Measurements from ENCODE around the gene EHMT1.

The EHMT1 gene

DNA sequence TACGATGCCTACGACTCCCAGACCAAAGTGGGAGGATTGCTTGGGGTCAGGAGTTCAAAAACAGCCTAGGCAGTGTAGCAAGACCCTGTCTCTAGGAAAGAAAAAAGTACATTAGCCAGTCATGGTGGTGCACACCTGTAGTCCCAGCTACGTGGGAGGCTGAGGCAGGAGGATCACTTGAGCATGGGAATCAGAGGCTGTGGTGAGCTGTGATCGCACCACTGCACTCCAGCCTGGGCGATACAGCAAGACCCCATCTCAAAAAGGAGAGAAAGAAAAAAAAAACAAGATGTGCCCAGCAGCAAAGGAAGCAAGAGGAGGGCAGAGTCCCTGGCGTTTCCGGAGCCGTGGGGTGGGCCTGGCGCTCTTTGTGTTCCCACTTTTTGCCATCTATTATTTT is 179.3 kb downstream of the EHMT1 start:
- Histone ChIP-seq H3K36me3 (replicated peaks) (peaks cover 32% of the 10 kb centered on the region), H3K4me3 (ENCODE audit: low read depth, low read length) (no peak overlapping the region), H3K27me3 (replicated peaks) (no peaks in the 10 kb centered on the region), H3K27ac (no peak overlapping the region)
- in situ Hi-C loops (cut with HindIII; ENCODE audit: low pct_ligation_motif_present, low sequenced_read_pairs): no loop called here
- no peak for TF ChIP-seq CTCF (IDR thresholded peaks at IDR 0.05; ENCODE audit: low read depth, low read length, missing control alignments)
- DNase-seq: no peak

- Histone ChIP-seq H3K27me3 (replicated peaks) (no peaks in the 10 kb centered on the region), H3K36me3 (replicated peaks) (peaks cover 32% of the 10 kb centered on the region), H3K4me3 (ENCODE audit: low read depth, low read length) (no peak overlapping the region), H3K27ac (no peak overlapping the region)
- no peak for DNase-seq
- in situ Hi-C loops (cut with HindIII; ENCODE audit: low pct_ligation_motif_present, low sequenced_read_pairs): no loop called here
- no peak for TF ChIP-seq CTCF (IDR thresholded peaks at IDR 0.05; ENCODE audit: low read depth, low read length, missing control alignments)
Measured at GRCh38 chr9:137798901-137799629, 180.3 kb downstream of the EHMT1 start.

DNA sequence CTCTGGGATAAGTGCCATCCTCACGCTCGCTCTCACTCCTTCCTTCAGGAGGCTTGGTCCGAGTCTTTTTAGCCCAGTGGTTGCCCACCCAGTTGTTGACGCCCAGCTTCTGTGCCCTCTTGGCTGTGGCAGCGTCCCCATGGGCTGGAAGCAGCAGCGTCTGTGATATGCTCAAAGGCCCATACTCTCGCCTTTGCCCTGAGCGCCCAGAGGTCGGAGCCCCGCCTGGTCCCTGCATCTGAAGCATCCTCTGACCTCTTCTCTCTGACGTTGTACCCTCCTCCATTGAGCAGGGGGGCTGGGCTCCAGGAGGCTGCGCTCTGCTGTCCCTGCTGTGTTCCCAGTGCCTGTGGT is 180.8 kb downstream of the EHMT1 start:
- H3K36me3 ChIP-seq (replicated peaks): peaks cover 31% of the 10 kb centered on the region
- H3K27me3 ChIP-seq (replicated peaks): no peaks in the 10 kb centered on the region
- in situ Hi-C loops (cut with HindIII; ENCODE audit: low pct_ligation_motif_present, low sequenced_read_pairs): no loop called here
- H3K27ac ChIP-seq: no peak overlapping the region
- no peak overlapping the region for H3K4me3 ChIP-seq (ENCODE audit: low read depth, low read length)
- DNase-seq: no peak
- no peak for TF ChIP-seq CTCF (IDR thresholded peaks at IDR 0.05; ENCODE audit: low read depth, low read length, missing control alignments)

- H3K36me3 ChIP-seq (replicated peaks): peaks cover 27% of the 10 kb centered on the region
- no peak overlapping the region for H3K4me3 ChIP-seq (ENCODE audit: low read depth, low read length)
- no peak overlapping the region for H3K27ac ChIP-seq
- DNase-seq: no peak
- TF ChIP-seq CTCF (IDR thresholded peaks at IDR 0.05; ENCODE audit: low read depth, low read length, missing control alignments): no peak
- in situ Hi-C loops (cut with HindIII; ENCODE audit: low pct_ligation_motif_present, low sequenced_read_pairs): no loop called here
- H3K27me3 ChIP-seq (replicated peaks): no peaks in the 10 kb centered on the region
Measured at GRCh38 chr9:137800196-137801022, 181.6 kb downstream of the EHMT1 start.

DNA sequence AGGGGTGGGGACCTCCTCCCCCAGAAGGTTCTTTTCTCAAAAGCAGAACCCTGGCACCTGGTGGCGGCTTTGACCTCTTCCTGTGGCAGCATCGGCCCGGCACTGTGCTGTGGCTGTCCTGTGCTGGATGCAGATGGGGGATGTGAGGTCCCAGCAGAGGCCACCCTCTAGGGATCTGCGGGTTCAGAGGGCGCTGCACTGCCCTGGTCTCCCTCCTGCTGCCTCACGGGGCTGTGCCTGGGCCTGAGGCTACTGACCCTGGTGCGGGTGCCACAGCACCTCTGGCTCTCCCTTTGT is 182.2 kb downstream of the EHMT1 start:
- in situ Hi-C loops (cut with HindIII; ENCODE audit: low pct_ligation_motif_present, low sequenced_read_pairs): no loop called here
- DNase-seq: no peak

More for the DNA sequence above, 182.2 kb downstream of the EHMT1 start:
- no peak for TF ChIP-seq CTCF (IDR thresholded peaks at IDR 0.05; ENCODE audit: low read depth, low read length, missing control alignments)
- H3K27ac ChIP-seq: no peak overlapping the region
- no peaks in the 10 kb centered on the region for H3K27me3 ChIP-seq (replicated peaks)
- no peak overlapping the region for H3K4me3 ChIP-seq (ENCODE audit: low read depth, low read length)
- H3K36me3 ChIP-seq (replicated peaks): peaks cover 23% of the 10 kb centered on the region

Data from brain microvascular endothelial cell (primary cell).